Activated CD4-positive, alpha-beta T cell treated with anti-CD3 and anti-CD28 coated beads, Interleukin-2, Interleukin-6, amounts not matched to agents 100 ng/mL and 50 ng/mL, durations not matched to agents 16 hours and 8 hours (primary cell): ENCODE measurements around the gene QRSL1.
"Not testable (repeated sequence)": the region's sequence is repeated elsewhere in the genome, so short reads cannot be mapped to it uniquely, and the experiment has no call there.

Source experiments
- DNase-seq: peaks from one replicate; pipeline ENCODE4 v3.0.0-alpha.2; 2020

QRSL1 gene

GRCh38 chr6:106629103-106629858, at the start of gene QRSL1, which contains the start of gene RTN4IP1:
TSS of gene QRSL1 (plus strand) at chr6:106629578. CDS start at chr6:106629682, 104 bp downstream.
TSS of gene RTN4IP1 (minus strand) at chr6:106629498. CDS start at chr6:106629021, 477 bp downstream.
- DNase-seq: peak; percentile 95

- no peak for DNase-seq
Measured at GRCh38 chr6:106581468-106581867, 47.9 kb upstream of the QRSL1 start.

GRCh38 chr6:106586815-106587415, 42.5 kb upstream of the QRSL1 start:
- no peak for DNase-seq

GRCh38 chr6:106588937-106589336, 40.4 kb upstream of the QRSL1 start:
- not testable (repeated sequence) for DNase-seq

GRCh38 chr6:106591111-106591825, 38.1 kb upstream of the QRSL1 start:
- no peak for DNase-seq

- no peak for DNase-seq
Measured at GRCh38 chr6:106599440-106599839, 29.9 kb upstream of the QRSL1 start.

GRCh38 chr6:106600329-106600728, 29.0 kb upstream of the QRSL1 start:
- DNase-seq: no peak

- peak; percentile 77 for DNase-seq
Measured at GRCh38 chr6:106608080-106608668, 21.2 kb upstream of the QRSL1 start.

GRCh38 chr6:106609699-106610098, 19.7 kb upstream of the QRSL1 start:
- peak; percentile 49 for DNase-seq

- DNase-seq: no peak
Measured at GRCh38 chr6:106611030-106611429, 18.3 kb upstream of the QRSL1 start.

- DNase-seq: peak; percentile 57
Measured at GRCh38 chr6:106612671-106613416, 16.5 kb upstream of the QRSL1 start.

GRCh38 chr6:106613590-106613989, 15.8 kb upstream of the QRSL1 start:
- no peak for DNase-seq

GRCh38 chr6:106614166-106614565, 15.2 kb upstream of the QRSL1 start:
- peak; percentile 76 for DNase-seq

- DNase-seq: no peak
Measured at GRCh38 chr6:106614592-106615257, 14.7 kb upstream of the QRSL1 start.

- DNase-seq: no peak
Measured at GRCh38 chr6:106617302-106617701, 12.1 kb upstream of the QRSL1 start.

GRCh38 chr6:106617857-106618256, 11.5 kb upstream of the QRSL1 start:
- no peak for DNase-seq

GRCh38 chr6:106618324-106618723, 11.1 kb upstream of the QRSL1 start:
- DNase-seq: no peak

- peak; percentile 25 for DNase-seq
Measured at GRCh38 chr6:106619223-106619622, 10.2 kb upstream of the QRSL1 start.

- no peak for DNase-seq
Measured at GRCh38 chr6:106620931-106621672, 8.3 kb upstream of the QRSL1 start.

GRCh38 chr6:106622412-106622811, 7.0 kb upstream of the QRSL1 start:
- DNase-seq: no peak

- DNase-seq: no peak
Measured at GRCh38 chr6:106623039-106623438, 6.3 kb upstream of the QRSL1 start.
